BJ (cell line): ENCODE measurements around the gene TRAF2. TPM values are rescaled to one million over a fixed set of nuclear protein-coding genes. Genes with fewer than 3 reads are reported as not detected.
"Not testable (repeated sequence)": the region's sequence is repeated elsewhere in the genome, so short reads cannot be mapped to it uniquely, and the experiment has no call there.

Experiments used
- CTCF ChIA-PET: fragments of 350-600 bp; formaldehyde crosslinking; extraction: SDS; loops from one replicate; lab custom pipeline; 2021; ENCODE audit warnings: antibody characterized with exemption, inconsistent platforms; lab: Yijun Ruan, JAX
- POLR2A ChIA-PET: fragments of 300-600 bp; sonication (Branson Sonifier 250); formaldehyde crosslinking; extraction: SDS; loops from one replicate; lab custom pipeline; 2021; ENCODE audit warnings: antibody characterized with exemption; lab: Charles Lee
- DNase-seq: peaks from one replicate; pipeline ENCODE4 v3.0.0-alpha.2; 2011; ENCODE audit warnings: low read depth
- H3K27me3 ChIP-seq: 2 replicates; pipeline ENCODE4 v1.6.0; 2011; ENCODE audit warnings: low read length; ENCODE audit not compliant: control insufficient read depth, insufficient read depth
- H3K36me3 ChIP-seq: 2 replicates; pipeline ENCODE4 v1.5.1; 2011; ENCODE audit warnings: low read length; ENCODE audit not compliant: control insufficient read depth, insufficient read depth
- H3K4me3 ChIP-seq: 2 replicates; pipeline ENCODE4 v1.5.1; 2011; ENCODE audit warnings: low read depth, mild to moderate bottlenecking, control low read depth, low read length
- CTCF ChIP-seq: IDR thresholded peaks from 2 replicates; pipeline ENCODE4 v1.5.1; 2011; ENCODE audit warnings: low read depth, mild to moderate bottlenecking, control low read depth, inconsistent platforms, low read length, moderate library complexity; ENCODE audit not compliant: insufficient read depth
- polyA plus RNA-seq: library from polyadenylated mRNA; depleted of rRNA; stranded (reverse); fragments of >200 nt; gene quantifications from 2 replicates; pipeline ENCODE4 v1.2.3, GENCODE V29; 2011

The TRAF2 gene
- polyA plus RNA-seq, 1 experiment: 13.6 TPM

- CTCF ChIA-PET: interaction anchor here (0.6 to 3.8 kb wide), 12 partner anchors 12 to 237 kb away, joined by 3 to 27 read pairs (median 6); partner anchors contain the start of gene ABCA2
- POLR2A ChIA-PET, H3K4me3 ChIP-seq, H3K27me3 ChIP-seq, DNase-seq, H3K36me3 ChIP-seq: not testable (repeated sequence)
- TF ChIP-seq CTCF: peak; percentile 59
These were observed 42.2 kb upstream of the TRAF2 start for GRCh38 chr9:136843801-136844740.

- Histone ChIP-seq H3K36me3 (peaks cover 2% of the 10 kb centered on the region; the same call in 1 of the 2 replicates), H3K27me3 (peaks cover 7% of the 10 kb centered on the region; the same call in 1 of the 2 replicates), H3K4me3 (no peak overlapping the region)
- no peak for TF ChIP-seq CTCF
- ChIA-PET POLR2A (no interaction called here), CTCF (interaction anchor here (0.9 to 3.8 kb wide), 2 partner anchors 94 to 190 kb away, joined by 3 to 27 read pairs; no protein-coding TSS in a partner anchor)
- no peak for DNase-seq
These were observed 41.4 kb upstream of the TRAF2 start for GRCh38 chr9:136844761-136845464.

- DNase-seq: no peak
- TF ChIP-seq CTCF: no peak
- Histone ChIP-seq H3K27me3 (peaks cover 7% of the 10 kb centered on the region; the same call in 1 of the 2 replicates), H3K4me3 (no peak overlapping the region), H3K36me3 (peaks cover 3% of the 10 kb centered on the region; the same call in 1 of the 2 replicates)
- POLR2A ChIA-PET: no interaction called here
- CTCF ChIA-PET: no interaction called here
These were observed 40.7 kb upstream of the TRAF2 start for GRCh38 chr9:136845465-136846260.

- no peak for TF ChIP-seq CTCF
- DNase-seq: no peak
- POLR2A ChIA-PET: no interaction called here
- Histone ChIP-seq H3K36me3 (peaks cover 8% of the 10 kb centered on the region), H3K27me3 (peaks cover 7% of the 10 kb centered on the region; the same call in 1 of the 2 replicates), H3K4me3 (peak overlapping the region; percentile 17)
- CTCF ChIA-PET: interaction anchor here (1.0 to 1.7 kb wide), 3 partner anchors 150 to 189 kb away, joined by 3 to 6 read pairs (median 4); partner anchors contain the start of gene CLIC3
These were observed 39.8 kb upstream of the TRAF2 start for GRCh38 chr9:136846376-136847087.
